ENCODE data around the gene GGTLC2. TPM values are rescaled to one million over a fixed set of nuclear protein-coding genes. Genes with fewer than 3 reads are reported as not detected.

GGTLC2 gene
- total RNA-seq, 1 experiment from 2014 or later = not detected

DNA sequence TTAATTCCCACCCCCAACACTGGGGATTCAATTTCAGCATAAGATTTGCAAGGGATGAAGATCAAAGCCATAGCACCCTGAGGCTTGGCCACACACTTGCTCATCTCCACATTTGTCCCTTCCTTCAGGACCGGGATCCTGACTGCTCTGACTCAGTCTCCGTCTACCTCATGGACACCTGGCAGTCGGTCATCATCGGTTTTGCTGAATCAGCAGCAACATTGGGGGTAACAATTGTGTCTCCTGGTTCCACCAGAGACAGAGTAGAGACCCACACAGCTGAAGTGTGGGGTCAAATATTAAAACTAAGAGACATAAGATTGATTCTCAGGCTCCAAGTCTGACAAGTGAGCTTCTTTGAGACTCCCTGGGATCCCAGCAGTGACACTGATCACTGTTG is 34.6 kb downstream of the GGTLC2 start:
- intact Hi-C loops (cut with micrococcal nuclease) = no loop called here
- DNase-seq (no peak), ATAC-seq (no peak)
- BruUV-seq (replicated peaks) = no TSS peak
- POLR2A ChIA-PET (ENCODE audit: unreplicated experiment) = no interaction called here
- Histone ChIP-seq H3K27me3 (ENCODE audit: low read length) (peaks cover 11% of the 10 kb centered on the region), H3K9ac (ENCODE audit: low read length) (no peak overlapping the region), H3K9me2 (replicated peaks; ENCODE audit: low read length) (no peaks in the 10 kb centered on the region), H3K36me3 (ENCODE audit: low read depth, low read length) (no peaks in the 10 kb centered on the region), H2AFZ (ENCODE audit: low read length) (no peak overlapping the region), H4K20me1 (ENCODE audit: low read length) (no peaks in the 10 kb centered on the region), H3K4me1 (ENCODE audit: insufficient read depth, low read length) (peaks cover 12% of the 10 kb centered on the region), H3K27ac (ENCODE audit: low read length) (no peak overlapping the region), H3F3A (ENCODE audit: low read length, unreplicated experiment) (no peaks in the 10 kb centered on the region), H3K9me3 (ENCODE audit: low read length) (no peaks in the 10 kb centered on the region), H3K79me2 (ENCODE audit: low read length) (no peaks in the 10 kb centered on the region), H3K4me2 (ENCODE audit: low read length) (no peak overlapping the region), H3K4me3 (ENCODE audit: low read length) (no peak overlapping the region)
- no peak for TF ChIP-seq EZH2 (IDR thresholded peaks at IDR 0.05; ENCODE audit: low read length, unreplicated experiment)
- no peak for TF ChIP-seq EZH2phosphoT487 (IDR thresholded peaks at IDR 0.05; ENCODE audit: borderline replicate concordance, low read length)
- no peak for TF ChIP-seq CTCF (conservative IDR thresholded peaks at IDR 0.05; ENCODE audit: low read depth, low read length)
- CTCF ChIA-PET = no interaction called here

GRCh38 chr22:22680396-22680795 is 36.0 kb downstream of the GGTLC2 start:
- H3K9ac ChIP-seq (ENCODE audit: low read length) = no peak overlapping the region
- no peaks in the 10 kb centered on the region for H3F3A ChIP-seq (ENCODE audit: low read length, unreplicated experiment)
- intact Hi-C loops (cut with micrococcal nuclease) = no loop called here
- H3K27me3 ChIP-seq (ENCODE audit: low read length) = peaks cover 11% of the 10 kb centered on the region
- no peak overlapping the region for H3K4me2 ChIP-seq (ENCODE audit: low read length)
- H3K9me3 ChIP-seq (ENCODE audit: low read length) = no peaks in the 10 kb centered on the region
- H4K20me1 ChIP-seq (ENCODE audit: low read length) = no peaks in the 10 kb centered on the region
- H2AFZ ChIP-seq (ENCODE audit: low read length) = no peak overlapping the region
- ChIA-PET POLR2A (ENCODE audit: unreplicated experiment) (no interaction called here), CTCF (no interaction called here)
- BruUV-seq (replicated peaks) = no TSS peak
- peaks cover 26% of the 10 kb centered on the region for H3K4me1 ChIP-seq (ENCODE audit: insufficient read depth, low read length)
- no peaks in the 10 kb centered on the region for H3K36me3 ChIP-seq (ENCODE audit: low read depth, low read length)
- no peaks in the 10 kb centered on the region for H3K79me2 ChIP-seq (ENCODE audit: low read length)
- H3K27ac ChIP-seq (ENCODE audit: low read length) = no peak overlapping the region
- DNase-seq (no peak), ATAC-seq (no peak)
- H3K4me3 ChIP-seq (ENCODE audit: low read length) = no peak overlapping the region
- no peaks in the 10 kb centered on the region for H3K9me2 ChIP-seq (replicated peaks; ENCODE audit: low read length)
- no peak for TF ChIP-seq EZH2 (IDR thresholded peaks at IDR 0.05; ENCODE audit: low read length, unreplicated experiment)
- TF ChIP-seq CTCF (conservative IDR thresholded peaks at IDR 0.05; ENCODE audit: low read depth, low read length) = no peak
- no peak for TF ChIP-seq EZH2phosphoT487 (IDR thresholded peaks at IDR 0.05; ENCODE audit: borderline replicate concordance, low read length)

GRCh38 chr22:22681221-22681739 is 36.9 kb downstream of the GGTLC2 start:
- Histone ChIP-seq H4K20me1 (ENCODE audit: low read length) (no peaks in the 10 kb centered on the region), H3K9ac (ENCODE audit: low read length) (no peak overlapping the region), H3K4me1 (ENCODE audit: insufficient read depth, low read length) (peaks cover 28% of the 10 kb centered on the region), H2AFZ (ENCODE audit: low read length) (no peak overlapping the region), H3K9me3 (ENCODE audit: low read length) (no peaks in the 10 kb centered on the region), H3F3A (ENCODE audit: low read length, unreplicated experiment) (no peaks in the 10 kb centered on the region), H3K9me2 (replicated peaks; ENCODE audit: low read length) (no peaks in the 10 kb centered on the region), H3K4me2 (ENCODE audit: low read length) (no peak overlapping the region), H3K27me3 (ENCODE audit: low read length) (peaks cover 11% of the 10 kb centered on the region), H3K79me2 (ENCODE audit: low read length) (no peaks in the 10 kb centered on the region), H3K36me3 (ENCODE audit: low read depth, low read length) (no peaks in the 10 kb centered on the region), H3K4me3 (ENCODE audit: low read length) (no peak overlapping the region), H3K27ac (ENCODE audit: low read length) (no peak overlapping the region)
- ChIA-PET CTCF (no interaction called here), POLR2A (ENCODE audit: unreplicated experiment) (no interaction called here)
- DNase-seq (no peak), ATAC-seq (no peak)
- intact Hi-C loops (cut with micrococcal nuclease) = no loop called here
- TF ChIP-seq EZH2 (IDR thresholded peaks at IDR 0.05; ENCODE audit: low read length, unreplicated experiment) = no peak
- TF ChIP-seq EZH2phosphoT487 (IDR thresholded peaks at IDR 0.05; ENCODE audit: borderline replicate concordance, low read length) = no peak
- no peak for TF ChIP-seq CTCF (conservative IDR thresholded peaks at IDR 0.05; ENCODE audit: low read depth, low read length)
- BruUV-seq (replicated peaks) = no TSS peak
